Stimulated activated CD8-positive, alpha-beta memory T cell treated with anti-CD3 and anti-CD28 coated beads, Interleukin-15, amount 100 ng/mL, for 24 hours (primary cell): Measurements from ENCODE around the gene PROM1.

ENCODE experiments used
- DNase-seq: peaks from one replicate; pipeline ENCODE4 v3.0.0-alpha.2; 2020; ENCODE audit warnings: low read depth

PROM1 gene

DNA sequence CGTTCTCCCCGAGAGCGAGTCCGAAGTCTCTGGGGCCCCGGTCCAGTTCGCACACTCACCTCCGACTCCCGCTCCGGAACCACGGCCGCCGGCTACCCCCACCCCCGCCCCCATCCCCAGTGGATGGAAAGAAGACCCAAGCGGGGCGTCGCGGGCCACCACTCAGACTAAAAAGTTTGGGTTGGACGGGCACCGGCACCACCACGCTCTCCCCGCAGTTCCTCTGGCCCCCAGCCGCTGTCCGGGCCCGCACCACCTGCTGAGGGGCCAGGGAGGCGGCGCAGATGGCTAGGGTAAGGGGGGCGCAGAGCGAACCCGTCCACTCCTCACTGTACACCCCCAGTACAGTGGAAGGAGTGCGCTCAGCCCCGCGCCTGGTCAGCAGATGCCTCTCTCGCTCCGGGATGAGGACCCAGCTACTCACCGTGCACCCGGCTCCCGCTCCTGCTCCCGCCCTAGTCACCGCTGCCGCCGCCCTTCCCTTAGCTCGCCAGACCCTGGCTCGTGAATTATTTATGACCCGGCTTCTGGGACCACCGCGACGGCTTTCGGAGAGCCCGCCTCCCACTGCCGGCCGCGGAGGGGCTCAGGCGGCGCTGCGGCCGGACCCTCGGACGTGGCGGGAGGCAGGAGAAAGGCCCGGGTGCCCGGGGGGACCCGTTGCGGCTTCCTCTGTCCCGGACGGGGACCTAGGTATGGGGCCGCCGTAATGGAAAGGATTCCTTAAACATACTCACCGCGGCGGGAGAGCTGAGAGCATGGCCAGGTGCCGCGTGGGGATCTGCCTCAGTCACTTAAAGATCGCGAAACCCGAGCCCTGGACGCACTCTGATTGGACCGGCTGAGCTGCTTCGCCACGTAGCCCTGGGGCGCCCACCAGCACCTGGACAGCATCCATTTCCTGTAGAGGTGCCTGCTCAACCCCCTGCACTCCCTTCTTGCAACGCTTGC, at the start of gene PROM1:
Gene PROM1, minus strand, starts transcription at position 783 of the 951 bp plus-strand sequence. CDS start 8,117 bp downstream, outside the sequence.
- no peak for DNase-seq

DNA sequence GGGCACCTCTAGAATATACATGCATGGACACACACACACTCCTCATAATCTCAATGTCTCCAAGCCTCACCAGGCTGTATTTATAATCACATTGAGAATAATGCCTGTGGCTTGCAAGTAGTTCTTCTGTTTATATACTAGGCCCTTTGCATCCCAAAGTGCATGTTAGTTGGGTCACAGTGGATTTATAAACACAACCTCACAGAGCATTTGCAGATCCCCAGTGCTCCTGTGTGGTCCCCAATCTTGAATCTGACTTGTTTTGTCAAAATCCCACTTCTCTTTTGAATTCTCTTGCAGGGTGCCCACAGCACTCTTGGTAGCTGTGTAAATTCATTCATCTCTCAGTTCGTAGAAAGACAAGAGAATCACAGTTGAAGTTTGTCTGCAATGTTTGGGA, 49.6 kb upstream of the PROM1 start:
- DNase-seq, result no peak

- DNase-seq, result no peak
Observed at GRCh38 chr4:16131293-16131692, 47.5 kb upstream of the PROM1 start.

DNA sequence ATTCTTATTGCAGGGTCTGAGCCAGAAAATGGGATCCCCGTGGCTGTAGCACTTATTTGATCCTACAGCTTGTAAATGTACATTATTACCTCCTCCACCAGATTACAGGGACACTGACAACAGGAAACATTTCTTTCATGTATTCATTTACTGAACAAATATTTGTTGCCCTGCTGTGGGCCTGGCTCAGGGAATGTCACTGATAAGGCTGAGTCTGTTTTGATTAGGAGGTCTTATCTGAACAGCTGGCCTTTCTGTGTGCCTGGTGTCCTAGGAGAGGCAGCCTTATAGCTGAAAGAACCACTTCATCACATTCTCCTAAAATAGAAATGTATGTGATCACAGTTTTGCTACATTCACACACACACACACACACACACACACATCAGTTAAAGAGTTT, 45.5 kb upstream of the PROM1 start:
- DNase-seq, result no peak

DNA sequence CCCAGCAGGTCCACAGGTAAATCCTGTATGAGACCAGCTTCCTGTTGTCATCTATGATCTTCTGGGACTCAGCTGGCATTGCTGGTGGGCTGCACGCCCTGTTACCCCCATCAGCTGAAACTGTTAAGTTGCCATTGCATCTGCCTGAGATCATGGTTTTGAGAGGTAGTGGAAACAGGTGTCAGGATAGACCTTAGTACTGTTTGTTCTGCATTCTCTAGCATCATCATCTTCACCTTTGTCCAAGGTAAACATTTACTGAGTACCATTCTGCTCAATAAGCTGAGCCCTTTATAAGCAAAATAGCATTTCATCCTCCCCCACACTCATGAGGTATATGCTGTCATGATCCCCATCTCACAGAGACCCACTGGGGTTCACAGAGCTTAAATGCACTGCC, 42.9 kb upstream of the PROM1 start:
- no peak for DNase-seq

GRCh38 chr4:16125571-16126445, 42.0 kb upstream of the PROM1 start:
- no peak for DNase-seq

- no peak for DNase-seq
Observed at GRCh38 chr4:16124232-16124631, 40.4 kb upstream of the PROM1 start.

- DNase-seq, result no peak
Observed at GRCh38 chr4:16123356-16124084, 39.7 kb upstream of the PROM1 start.

DNA sequence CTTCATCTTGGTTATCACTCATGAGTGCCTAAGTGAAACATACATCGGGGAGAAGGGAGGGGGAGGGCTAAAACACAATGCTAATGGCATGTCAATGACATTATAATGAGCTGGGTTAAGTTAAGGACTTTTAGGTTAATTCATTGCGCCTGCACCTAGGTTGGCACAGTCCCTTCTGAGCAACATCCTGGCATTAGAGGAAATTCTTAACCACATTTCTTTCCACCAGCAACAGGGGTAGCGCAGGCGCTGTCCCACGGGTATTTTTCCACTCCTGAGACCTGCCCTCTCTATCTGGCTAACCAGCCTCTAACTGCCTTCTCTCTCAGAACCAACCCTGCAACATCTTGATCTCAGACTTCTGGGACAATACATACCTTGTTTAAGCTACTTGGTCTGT, 39.0 kb upstream of the PROM1 start:
- no peak for DNase-seq

- DNase-seq, result no peak
Observed at GRCh38 chr4:16122308-16122711, 38.5 kb upstream of the PROM1 start.

DNA sequence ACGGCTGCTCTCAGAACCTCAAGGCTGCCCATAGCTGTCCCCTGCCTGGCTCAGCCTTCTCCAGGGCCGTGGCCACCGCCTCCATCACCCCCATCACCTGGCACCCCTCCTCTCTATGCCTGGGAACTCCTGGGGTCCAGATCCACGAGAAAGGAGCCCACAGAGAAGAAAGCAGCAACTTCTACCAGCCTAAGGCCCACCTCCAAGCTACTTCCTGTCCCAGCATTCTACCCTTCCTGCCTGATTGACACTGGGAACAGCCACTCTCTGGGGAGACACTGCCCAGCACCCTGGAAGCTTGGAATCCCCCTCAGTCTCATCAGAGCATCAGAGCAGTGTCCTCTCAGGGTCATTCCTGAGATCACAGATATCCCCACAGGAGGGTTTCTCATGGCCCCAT, 36.9 kb upstream of the PROM1 start:
- DNase-seq, result no peak

GRCh38 chr4:16119981-16120380, 36.2 kb upstream of the PROM1 start:
- no peak for DNase-seq

DNA sequence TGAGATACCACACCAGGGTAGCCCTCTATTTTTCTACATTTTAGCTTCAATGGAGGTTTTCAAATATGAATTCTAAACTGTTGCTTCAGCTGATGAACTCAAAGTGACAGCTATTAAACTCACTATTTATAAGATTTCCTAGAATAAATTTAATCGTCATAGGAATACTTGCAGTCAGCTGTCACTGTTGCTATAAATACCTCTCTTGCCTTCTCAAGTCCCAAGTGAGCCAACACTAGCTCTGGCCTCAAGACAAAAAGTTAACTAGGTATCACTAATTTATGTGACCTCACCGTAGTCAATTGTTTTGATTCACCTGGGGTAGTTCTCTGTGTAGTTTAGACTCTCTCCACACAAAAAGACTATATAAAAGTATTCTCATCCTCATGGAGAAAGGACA, 34.3 kb upstream of the PROM1 start:
- DNase-seq, result no peak

GRCh38 chr4:16117164-16117563, 33.3 kb upstream of the PROM1 start:
- DNase-seq, result no peak

- no peak for DNase-seq
Observed at GRCh38 chr4:16116493-16116990, 32.7 kb upstream of the PROM1 start.

DNA sequence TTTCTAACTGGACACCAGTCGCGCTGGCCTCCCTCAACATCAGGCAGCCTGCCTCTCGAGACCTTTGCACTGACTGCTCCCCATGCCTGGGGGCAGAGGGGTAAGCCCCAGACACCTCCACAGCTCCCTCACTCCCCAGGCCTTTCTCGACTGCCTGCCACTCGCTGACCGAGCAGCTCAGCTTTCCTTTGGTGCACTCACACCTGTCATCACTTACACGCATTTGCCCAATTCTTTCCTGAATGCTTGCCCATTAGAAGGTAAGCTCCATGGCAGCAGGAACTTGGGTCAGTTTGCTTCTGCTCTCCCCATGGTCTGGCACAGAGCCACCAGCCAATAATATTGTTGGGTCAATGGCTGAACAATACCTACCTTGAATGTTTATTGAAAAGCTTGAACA, 32.2 kb upstream of the PROM1 start:
- DNase-seq, result no peak

DNA sequence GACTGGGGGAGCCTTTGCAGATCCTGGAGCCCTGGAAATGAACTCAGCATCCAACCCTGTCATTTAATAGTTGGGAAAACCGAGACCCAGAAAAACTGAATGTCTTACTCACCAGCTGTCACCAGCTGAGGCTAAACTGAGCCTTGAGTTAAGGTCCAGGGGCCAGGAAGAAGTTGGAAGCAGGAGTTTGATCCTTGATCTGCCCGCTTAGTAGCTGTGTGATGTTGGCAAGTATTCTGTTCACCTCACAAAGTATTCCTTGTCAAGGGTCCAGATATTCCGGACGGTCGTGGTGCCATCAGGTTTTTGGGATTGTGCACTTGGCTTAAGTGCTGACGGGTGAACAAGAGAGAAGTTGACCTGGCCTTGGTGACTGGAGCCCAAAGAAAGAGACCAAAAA, 30.7 kb upstream of the PROM1 start:
- no peak for DNase-seq

DNA sequence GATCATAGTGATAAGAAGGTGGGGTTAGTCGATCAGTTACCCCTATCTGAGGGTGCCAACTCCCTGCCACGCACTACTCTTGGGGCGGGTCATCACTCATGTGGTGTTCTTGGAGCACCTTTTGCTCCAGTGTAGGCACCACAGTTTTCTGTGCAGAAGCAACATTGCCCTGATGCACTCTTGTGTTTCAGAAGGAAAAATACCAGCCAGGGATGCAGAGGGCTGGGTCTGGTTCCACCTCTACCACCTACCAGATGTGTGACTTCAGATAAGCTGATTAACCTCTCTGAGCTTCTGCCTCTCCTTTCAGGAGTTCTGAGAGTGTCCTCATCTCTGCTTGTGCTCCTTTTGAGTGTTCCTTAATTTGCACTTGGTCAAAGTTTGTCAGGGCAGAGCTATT, 29.9 kb upstream of the PROM1 start:
- DNase-seq, result no peak

DNA sequence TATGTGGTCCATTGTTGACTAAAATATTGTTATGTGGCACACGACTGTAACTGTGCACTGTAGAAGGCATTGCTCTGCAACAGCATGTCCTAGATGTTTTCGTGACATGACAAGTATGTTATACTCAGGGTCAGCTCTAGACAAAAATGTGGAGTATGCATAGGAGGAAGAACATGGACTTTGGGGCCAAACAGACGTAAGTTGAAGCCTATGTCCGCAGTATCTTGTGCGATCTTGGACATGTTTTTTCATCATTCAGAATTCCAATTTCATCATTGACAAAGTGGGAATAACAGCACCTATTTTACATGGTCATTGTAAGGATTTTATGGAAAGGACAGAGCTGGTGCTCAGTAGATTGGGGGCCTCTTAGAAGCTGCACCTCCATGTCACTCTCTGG, 27.7 kb upstream of the PROM1 start:
- no peak for DNase-seq

DNA sequence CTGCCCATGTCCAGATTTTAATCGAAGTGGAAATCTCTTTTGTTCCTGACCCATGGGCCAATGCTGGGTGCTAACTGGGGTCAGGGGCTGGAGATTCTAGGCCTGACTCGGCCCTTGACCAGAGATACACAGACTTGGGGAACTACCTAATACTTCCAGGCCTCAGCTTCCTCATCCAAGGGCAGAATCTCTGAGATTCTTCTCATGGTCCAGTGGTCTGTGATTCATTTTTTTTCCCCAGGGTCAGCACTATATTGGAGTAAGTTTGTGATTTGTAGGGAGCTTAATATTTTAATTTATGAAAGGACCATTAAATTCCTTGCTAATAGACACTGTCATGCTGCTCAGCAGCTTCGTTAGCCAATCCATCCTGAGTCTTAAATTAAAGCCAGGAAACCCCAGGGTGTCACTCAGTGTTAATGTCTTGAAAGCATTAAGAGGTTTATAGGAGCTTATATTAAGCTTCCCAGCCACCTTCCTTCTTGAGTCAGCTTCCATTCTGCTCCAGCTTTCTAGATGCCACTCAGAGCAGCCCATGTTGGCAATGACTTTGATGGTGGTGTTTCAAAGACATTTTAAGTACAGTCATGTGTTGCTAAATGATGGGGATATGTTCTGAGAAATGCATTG, 27.0 kb upstream of the PROM1 start:
- no peak for DNase-seq

GRCh38 chr4:16110199-16110598, 26.4 kb upstream of the PROM1 start:
- no peak for DNase-seq

- DNase-seq, result no peak
Observed at GRCh38 chr4:16109256-16109655, 25.4 kb upstream of the PROM1 start.
